Inferior parietal cortex (tissue), 1 donor: Measurements from ENCODE around the gene METTL22.

ENCODE experiments used
- DNase-seq: peaks from one replicate; pipeline ENCODE4 v3.0.0-alpha.2; 2016; ENCODE audit errors: extremely low spot score

The METTL22 gene

DNA sequence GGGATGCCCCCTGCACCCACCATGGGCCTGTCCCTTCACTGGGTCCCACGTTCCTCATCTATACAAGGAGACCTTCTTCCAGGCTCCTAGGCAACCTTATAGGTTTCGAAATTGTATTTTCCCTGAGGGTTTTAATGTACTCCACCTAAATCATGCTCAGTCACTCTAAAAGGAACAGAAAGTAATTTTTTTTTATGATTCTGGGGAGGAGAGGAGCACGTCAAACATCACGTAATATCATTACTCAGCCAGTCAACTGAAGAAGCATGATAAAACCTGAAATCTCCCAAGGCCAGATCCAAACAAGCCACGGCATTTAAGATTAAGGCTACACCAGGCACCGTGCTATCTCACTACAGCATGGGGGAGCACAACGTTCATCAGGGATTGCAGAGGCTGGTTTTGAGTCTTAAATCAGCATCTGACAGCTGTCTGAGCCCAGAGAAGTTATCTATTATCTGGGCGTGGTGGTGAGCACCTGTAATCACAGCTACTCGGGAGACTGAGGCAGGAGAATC lies 27.3 kb upstream of the METTL22 start:
- no peak for DNase-seq

DNA sequence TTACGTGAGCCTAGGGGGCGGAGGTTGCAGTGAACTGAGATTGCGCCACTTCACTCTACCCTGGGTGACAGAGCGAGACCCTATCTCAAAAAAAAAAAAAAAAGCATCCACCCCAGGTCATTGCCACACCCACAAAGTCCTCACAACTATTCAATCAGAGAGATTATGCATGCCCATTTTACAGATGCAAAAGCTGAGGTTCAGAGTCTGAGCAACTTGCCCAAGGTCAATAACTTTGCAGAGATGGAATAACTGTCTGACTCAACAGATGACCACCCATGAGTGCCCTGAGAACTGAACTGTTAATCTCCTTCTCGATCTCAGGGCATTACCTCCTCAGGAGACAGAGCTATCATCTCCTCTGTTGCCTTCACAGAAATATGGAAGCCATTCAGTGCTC lies 25.7 kb upstream of the METTL22 start:
- DNase-seq, result no peak

DNA sequence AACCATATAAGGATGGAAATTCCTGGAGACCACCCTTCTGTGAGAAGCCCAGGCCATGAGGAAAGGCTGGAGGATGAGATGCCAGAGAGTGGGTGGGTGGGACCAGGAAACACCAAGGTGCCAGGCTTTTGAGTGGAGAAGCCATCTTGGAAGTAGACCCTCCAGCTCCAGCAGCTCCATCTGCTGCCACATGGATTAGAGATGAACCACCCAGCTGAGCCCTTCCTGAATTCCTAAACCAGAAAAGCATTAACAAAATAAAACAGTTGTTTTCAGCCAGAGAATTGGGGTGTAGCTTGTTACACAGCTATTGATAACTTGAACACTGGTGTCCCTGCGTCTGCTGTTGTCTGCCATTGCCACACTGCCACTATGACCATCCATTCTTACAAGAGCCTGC lies 24.9 kb upstream of the METTL22 start:
- DNase-seq, result no peak

DNA sequence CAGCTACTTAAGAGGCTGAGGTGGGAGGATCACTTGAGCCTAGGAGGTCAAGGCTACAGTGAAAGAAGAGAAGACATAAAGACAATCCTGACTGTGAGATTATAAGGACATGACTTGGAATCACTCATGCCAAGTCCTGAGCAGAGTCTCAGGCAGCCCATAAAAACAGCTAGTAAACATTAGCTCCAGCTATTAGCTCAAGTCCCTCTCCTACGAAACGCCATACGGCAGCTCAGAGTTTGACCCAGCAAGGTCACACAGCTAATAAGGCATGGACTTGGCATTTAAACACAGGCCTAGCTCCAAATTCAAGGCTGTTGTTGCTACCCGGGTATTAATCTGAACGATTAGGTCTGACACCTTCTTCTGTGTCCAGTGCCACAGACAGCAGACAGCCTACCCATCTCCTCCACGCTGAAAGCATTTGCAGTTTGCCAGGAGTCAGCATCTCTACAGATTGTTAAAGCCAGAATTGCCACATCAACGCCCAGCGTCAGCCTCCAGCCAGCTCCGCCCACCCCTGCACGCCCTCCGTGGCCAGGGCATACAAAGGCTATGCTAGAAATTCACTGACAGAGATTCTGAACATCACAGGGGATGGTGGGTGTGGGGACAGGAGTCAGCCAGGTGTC lies 21.2 kb upstream of the METTL22 start:
- DNase-seq, result no peak

DNA sequence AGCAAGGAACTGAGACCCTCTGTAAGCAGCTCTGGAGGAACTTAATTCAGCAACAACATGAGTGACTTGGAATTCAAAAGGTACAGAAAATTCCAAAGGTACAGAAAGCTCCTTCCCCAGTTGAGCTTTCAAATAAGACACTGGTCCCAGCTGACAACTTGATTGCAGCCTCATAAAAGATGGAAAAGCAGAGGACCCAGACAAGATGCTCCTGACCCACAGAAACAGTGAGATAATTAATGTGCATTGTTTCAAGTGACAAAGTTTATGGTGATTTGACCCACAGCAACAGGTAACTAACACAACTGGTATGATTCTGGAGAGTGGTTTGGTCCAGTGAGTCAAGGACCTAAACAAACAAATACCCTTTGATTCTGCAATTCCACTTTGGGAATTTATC lies 15.9 kb upstream of the METTL22 start:
- no peak for DNase-seq

DNA sequence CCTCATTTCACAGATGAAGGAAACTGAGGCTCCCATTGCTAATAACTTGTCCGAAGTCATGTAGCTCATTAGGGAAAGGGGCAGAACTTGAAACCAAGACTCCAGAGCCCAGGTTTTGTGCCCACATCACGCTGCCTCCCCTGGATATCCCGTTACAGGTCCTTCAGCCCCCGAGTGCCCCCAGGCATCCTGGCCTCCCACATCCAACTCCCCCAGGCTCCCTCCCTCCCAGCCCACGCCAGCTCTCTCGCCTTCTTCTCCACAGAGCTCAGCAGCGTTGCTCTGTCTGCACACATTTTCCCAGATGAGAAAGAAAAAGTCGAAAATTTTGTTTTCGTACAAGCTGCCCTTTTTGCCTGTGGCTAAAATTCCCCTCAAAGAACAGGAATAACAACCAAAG lies 14.3 kb upstream of the METTL22 start:
- no peak for DNase-seq

DNA sequence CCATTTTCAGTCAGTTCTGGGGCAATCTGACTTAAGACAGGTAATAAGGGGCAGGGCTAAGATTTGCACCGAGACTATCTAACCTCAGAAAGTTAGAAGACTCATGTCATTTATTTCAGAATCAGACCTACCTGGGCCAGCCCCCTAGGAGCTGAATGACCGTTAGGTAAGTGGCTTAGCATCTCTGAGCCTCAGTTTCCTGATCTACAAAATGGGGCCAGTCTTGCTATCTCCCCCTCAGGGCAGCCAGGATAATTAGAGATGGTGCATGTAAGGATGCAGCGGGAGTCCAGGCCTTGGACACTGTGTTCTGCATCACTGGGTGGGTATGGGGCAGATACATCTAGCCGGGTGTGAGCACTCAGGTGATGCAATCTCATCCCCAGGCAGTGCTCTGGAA lies 10.4 kb upstream of the METTL22 start:
- no peak for DNase-seq

DNA sequence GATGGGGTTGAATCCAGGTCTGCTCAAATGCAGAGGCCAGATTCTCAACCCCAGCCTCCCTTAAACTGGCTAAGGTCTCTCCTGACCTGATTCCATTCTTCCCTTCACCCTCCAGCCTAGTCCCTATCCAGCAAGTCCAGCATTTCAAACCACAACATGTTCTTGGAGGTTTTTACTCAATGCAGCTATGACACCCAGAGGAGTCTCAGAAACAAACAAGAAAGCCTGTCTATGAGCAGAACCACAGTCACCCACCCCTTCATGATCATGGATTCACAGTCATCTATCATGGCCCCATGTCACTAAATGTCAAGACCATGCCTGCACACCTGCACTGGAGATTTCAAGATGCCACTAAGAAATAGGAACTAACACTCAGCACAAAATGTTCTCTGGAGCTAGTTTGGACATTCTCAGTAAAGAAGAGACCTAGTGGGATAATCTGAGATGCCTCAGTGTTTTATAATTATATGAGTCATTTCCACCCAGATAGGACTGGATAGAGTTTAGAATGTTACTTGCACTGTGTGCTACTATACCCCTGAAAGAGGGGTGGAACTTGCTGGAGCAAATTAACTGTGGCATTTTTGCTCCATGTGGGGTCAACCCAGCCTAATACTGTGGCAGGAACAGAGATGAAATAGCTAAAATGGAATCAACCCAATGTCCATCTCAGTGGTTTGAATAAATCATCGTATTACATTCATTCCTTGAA lies 9.5 kb upstream of the METTL22 start:
- no peak for DNase-seq

DNA sequence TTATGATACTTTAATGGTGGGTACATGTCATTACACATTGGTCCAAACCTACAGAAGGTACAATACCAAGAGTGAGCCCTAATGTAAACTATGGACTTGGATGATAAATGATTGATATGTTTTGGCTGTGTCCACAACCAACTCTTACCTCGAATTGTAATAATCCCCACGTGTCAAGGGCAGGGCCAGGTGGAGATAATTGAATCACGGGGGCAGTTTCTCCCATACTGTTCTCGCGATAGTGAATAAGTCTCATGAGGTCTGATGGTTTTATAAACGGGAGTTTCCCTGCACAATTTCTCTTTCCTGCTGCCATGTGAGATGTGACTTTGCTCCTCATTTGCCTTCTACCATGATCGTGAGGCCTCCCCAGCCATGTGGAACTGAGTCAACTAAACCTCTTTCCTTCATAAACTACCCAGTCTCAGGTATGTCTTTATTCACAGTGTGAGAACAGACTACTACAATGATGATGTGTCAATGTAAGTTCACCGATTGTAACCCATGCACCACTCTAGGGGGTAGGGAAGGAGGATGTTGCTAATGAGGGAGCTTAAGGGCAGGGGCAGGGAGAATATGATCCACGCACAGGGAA lies 7.0 kb upstream of the METTL22 start:
- DNase-seq, result no peak

DNA sequence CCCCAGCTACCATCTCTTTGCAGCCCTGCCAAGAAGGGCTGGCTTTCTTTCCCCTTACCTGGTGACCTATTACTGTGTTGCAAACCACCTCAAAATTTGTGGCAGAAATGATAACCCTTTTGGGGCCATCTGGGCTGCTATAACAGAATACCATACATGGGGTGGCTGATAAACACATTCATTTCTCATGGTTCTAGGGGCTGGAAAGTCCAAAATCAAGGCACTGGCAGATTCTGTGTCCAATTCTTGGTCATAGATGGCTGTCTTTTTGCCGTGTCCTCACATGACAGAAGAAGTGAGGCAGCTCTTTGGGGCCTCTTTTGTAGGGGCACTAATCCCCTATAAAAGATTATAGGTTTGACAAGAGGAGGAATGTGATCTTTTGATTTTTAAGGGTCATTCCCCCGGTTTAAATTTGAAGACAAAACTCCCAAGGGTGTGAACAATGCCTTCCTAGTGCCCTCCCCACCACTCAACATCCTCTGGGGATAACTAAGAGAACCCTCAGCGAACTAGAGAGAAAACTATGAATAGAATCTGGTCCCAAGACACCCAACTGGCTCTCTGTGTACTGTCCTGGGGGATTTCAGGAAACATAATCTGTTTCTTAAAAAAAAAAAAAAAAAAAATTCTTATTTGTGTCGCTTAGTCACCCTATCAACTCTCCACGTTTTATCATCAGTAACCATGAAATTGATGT lies 1.7 kb upstream of the METTL22 start:
- DNase-seq, result no peak

DNA sequence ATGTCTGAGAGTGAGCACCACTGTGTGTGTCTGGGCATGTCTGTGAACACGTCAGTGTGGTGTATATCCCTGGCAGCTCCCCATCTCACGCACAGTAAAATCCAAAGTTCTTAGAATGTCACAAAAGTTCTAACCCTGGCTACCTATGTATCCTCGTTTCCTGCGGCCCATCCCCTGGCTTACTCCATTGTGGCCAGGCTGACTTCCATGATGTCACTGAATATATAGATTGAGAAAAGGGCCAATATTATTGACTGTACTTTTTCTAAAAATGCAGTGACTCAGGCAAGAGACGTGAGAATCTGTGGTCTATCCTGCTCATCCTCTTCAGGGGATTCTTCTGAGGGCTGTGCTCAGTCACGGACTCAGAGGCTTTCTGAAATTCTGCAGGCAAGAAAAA lies 963 bp upstream of the METTL22 start:
- DNase-seq, result no peak

DNA sequence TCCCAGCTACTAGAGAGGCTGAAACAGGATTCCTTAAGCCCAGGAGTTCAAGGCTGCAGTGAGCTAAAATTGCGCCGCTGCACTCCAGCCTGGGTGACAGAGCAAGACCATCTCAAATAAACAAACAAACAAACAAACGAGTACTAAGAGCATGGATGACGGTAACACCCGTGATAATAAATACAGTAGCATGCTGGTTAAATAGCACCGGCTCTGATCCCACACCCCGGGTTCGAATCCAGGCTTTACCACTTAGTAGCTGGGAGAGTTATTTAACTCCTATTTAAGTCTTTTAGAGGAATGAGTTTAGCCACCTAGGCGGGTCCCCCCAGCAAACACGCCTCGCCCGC lies 301 bp upstream of the METTL22 start:
- no peak for DNase-seq

DNA sequence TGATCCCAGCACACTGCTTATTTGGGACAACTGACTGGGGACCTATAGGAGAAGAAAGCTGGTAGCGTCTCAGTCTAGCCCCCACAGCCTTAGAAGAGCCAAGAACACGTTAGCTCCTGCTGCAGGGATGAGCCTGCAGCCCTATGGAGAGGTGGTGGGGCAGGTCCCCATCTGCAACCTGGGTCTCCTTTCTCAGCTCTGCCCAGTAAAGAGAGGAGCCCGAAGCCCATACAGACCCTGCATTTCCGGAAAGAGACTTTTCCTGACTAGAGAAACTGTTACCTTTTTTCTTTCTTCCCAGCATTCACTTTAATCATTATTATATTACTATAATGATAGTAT lies 788 bp downstream of the METTL22 start:
- no peak for DNase-seq

DNA sequence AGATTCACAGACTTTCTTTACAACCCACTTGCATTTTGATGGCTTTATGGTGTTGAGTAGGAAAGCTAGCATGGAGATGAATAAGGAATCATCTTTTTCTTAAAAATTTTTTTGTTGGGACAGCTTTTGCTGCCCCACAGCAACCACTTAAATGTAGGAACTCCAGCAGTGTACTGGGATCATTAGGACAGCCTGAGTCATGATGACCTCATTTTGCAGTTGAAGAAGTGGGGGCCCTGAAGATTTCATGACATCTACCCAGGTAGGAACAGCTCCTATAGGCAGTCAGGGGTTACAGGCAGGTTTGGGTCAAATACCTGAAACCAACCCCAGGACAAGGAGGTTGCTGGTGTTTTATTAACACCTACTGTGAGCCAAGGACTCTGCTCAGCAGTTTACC lies 2.1 kb downstream of the METTL22 start:
- no peak for DNase-seq

DNA sequence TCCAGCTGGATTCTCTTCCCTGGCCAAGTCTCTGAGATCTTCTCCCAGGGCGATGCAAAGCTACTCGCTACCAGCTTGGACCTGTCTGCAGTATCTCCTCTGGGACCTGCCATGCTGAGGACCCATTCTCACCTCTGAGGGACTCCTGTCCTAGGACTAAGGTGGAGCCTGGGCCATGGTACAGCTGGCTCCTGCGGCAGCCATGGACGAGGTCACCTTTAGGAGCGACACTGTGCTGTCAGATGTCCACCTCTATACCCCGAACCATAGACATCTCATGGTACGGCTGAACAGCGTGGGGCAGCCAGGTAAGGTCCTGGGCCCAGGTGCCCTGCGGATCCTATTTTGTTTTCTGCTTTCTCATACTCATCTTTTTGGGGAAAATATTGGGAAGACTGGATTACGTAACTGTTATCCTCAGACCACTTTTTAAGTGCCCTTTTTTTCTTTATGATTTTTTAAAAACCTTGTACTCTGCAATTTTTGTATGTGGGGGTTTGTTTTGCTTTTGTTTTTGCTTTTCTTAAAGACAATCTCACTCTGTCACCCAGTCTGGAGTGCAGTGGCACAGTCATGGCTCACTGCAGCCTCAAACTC lies 4.1 kb downstream of the METTL22 start:
- no peak for DNase-seq

DNA sequence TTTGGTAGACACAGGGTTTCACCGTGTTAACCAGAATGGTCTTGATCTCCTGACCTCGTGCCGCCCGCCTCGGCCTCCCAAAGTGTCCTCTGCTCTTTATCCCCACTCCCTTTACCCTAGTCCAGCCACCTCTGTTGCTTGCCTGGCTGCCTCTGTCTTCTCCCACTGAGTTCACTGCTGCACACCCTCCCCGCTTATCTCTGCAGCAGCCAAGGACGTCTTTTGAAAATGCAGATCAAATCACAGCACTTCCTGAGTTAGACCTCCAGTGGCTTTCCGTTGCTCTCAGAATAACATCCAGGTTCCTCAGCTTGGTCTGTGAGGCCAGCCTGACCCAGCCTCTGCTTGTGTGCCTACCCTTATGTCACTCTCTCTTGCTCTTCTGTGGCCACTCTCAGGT lies 5.4 kb downstream of the METTL22 start:
- DNase-seq, result no peak

DNA sequence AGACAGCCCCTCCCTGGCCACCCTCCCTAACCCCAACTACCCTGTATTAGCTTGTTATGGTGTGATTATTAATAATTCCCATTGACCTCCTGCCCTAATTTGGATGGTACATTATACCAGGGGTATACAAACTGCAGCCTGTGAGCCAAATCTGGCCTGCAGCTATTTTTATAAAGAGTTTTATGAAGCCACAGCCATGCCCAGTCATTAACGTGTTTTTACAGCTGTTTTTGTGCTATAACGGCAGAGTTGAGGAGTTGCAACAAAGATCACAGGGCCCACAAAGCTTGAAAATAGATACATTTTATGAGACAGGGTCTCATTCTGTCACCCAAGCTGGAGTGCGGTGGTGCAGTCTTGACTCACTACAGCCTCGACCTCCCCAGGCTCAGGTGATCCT lies 6.0 kb downstream of the METTL22 start:
- DNase-seq, result no peak

DNA sequence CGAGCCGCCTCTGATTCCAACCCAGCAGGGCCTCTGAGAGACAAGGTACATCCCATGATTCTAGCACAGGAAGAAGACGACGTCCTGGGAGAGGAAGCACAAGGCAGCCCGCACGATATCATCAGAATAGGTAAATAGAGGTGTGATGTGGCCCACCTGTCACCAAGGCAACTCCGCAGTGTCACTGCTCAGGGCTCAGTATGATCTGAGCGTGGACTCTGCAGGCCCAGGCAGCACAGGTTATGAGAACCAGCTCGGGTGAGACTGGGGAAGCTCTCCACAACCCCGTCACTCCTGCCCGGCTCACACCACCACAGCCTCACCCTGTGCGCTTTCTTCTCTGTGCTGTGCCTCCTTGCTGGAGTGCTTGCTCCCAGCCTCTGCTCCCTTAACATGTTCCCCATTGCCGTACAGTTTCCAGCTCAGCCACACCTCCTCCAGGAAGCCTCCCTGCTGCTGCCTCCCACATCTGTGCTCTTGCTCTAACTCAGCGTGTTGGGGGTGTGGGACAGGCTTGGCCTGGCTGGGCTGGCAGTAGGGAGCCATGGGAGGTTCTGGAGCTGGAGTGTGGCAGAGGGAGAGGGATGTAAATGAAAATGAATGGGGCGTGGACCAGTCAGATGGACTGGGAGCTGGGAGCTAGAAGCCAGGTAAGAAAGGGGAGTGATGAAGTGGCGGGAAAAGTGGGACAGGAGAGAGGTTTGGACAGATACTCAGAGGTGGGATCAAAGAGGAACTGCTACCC lies 7.7 kb downstream of the METTL22 start:
- no peak for DNase-seq

DNA sequence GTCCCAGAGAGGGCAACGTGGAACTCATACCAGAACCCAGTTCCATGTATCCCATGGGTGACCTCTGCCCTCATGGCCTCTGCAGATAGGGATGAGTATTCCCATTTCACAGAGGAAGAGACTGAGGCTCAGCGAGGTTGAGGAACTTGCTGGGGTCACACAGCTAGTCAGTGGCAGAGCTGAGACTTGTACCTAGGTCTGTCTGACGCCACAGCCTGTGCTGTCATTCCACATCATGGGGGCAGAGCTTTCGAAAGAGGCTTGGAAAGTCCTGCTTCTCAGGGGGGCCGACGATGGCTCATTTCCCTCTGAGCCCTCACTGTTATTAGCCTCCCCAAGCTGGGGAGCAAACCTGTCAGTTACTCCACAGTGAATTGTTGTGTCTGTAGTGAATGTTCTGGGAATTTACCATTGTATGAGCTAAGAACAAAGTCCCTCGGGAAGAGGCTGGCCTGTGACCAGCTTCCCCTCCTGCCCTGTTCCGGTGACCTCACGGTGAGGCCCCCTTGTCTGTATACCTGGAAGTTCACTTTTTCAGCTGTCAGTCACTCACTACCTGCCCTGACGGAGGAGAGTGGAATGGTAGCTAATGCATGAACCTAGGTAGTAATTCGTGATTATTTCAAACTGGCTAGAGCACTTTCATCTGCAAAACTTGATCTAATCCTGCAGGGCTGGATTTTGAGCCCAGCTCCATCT lies 8.9 kb downstream of the METTL22 start:
- no peak for DNase-seq

DNA sequence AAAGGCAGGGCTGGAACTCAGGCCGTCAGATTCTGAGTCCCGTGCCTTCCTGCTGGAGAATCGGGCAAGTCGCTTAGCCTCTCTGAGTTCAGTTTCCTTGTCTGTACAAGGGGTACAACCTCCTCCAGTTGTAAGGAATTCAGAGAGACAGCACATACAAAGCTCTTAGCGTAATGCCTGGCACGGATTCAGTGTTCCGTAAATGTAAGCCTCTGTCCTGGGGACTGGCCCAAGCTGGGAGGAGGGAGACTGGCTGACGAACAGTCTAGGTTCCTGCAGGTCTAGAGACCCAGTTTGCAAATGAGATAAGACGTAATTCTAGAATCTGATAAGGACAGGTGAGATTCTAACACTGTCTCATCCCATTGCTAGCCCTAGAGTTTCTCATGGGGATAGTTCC lies 9.9 kb downstream of the METTL22 start:
- DNase-seq, result no peak

DNA sequence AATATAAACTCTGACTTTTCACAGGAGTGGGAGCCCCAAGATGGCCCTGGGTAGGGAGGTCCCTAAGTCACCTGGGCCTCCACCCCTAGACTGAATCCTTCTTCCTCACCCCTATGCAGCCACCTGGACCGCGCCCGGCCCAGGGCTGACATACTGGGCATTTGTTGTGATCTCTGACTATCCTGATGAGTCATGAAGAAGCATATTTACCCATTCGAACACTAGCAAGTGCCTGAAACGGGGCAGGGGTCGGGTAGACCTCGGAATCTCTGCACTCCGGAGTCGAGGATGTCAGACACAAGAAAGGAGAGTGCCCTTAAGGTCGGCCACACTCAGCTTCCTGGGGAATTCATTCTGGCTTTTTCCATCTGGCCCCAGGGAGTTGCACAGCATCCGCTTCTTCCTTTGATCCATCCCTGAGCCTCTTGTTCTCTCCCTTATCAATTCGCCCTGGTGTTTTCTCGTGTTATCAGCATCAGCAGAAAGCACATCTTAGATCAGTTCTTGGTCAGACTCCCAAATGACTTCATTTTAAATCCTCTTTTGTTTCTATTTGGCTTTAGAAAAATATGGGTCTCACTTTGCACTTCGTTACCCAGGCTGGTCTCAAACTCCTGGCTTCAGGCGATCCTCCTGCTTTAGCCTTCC lies 10.4 kb downstream of the METTL22 start:
- DNase-seq, result no peak
